ENCODE data around the gene KHDC1L. TPM values are rescaled to one million over a fixed set of nuclear protein-coding genes. Genes with fewer than 3 reads are reported as not detected.

Gene KHDC1L
- total and polyA plus RNA-seq, 2 of the 4 experiments (the other 2 are of a cell fraction) = 0.18 to 0.68 TPM

GRCh38 chr6:73174646-73175045 lies 50.6 kb downstream of the KHDC1L start:
- Histone ChIP-seq H3K18ac (ENCODE audit: low read depth, low read length) (no peak overlapping the region), H2AK5ac (ENCODE audit: low read depth, low read length) (no peak overlapping the region), H3K4me1 (ENCODE audit: control insufficient read depth, insufficient read depth, low read length) (no peaks in the 10 kb centered on the region), H4K5ac (ENCODE audit: low read depth, low read length) (no peak overlapping the region), H3K36me3 (ENCODE audit: control insufficient read depth, insufficient read depth, low read length) (no peaks in the 10 kb centered on the region), H3K79me1 (ENCODE audit: low read depth in 1 of 2, low read length in 2 of 2) (no peaks in the 10 kb centered on the region), H4K20me1 (ENCODE audit: insufficient read depth, low read length) (no peaks in the 10 kb centered on the region), H3K4me3 (ENCODE audit: insufficient read depth, low read depth, low read length) (no peak overlapping the region), H2BK5ac (ENCODE audit: low read depth, low read length, poor library complexity, severe bottlenecking) (no peak overlapping the region), H2BK20ac (ENCODE audit: low read depth, low read length) (no peak overlapping the region), H2BK15ac (ENCODE audit: low read depth, low read length) (no peak overlapping the region), H3K27ac (ENCODE audit: insufficient read depth, low read length) (no peak overlapping the region), H3K27me3 (ENCODE audit: control insufficient read depth, insufficient read depth, low read length) (no peaks in the 10 kb centered on the region; the same call in 1 of the 2 replicates), H3K4ac (ENCODE audit: low read depth, low read length) (no peak overlapping the region), H3K9me1 (ENCODE audit: insufficient read depth, low read length) (no peaks in the 10 kb centered on the region), H2AFZ (replicated peaks; ENCODE audit: low read length, poor library complexity) (no peak overlapping the region), H2BK120ac (ENCODE audit: low read depth, low read length) (no peak overlapping the region), H3K4me2 (ENCODE audit: low read depth, low read length) (no peak overlapping the region), H2AK9ac (replicated peaks; ENCODE audit: low read depth, low read length, poor library complexity) (no peak overlapping the region), H3K14ac (replicated peaks; ENCODE audit: low read depth, low read length) (no peak overlapping the region), H3K56ac (ENCODE audit: extremely low read depth, insufficient read depth, low read length) (no peak overlapping the region), H3K9me3 (ENCODE audit: control insufficient read depth, insufficient read depth, low read length) (no peaks in the 10 kb centered on the region), H3K9ac (ENCODE audit: low read depth, low read length) (no peak overlapping the region), H4K8ac (ENCODE audit: low read depth in 2 of 2, low read length in 2 of 2) (no peak overlapping the region), H3K23ac (ENCODE audit: low read depth, low read length) (no peak overlapping the region), H4K91ac (ENCODE audit: insufficient read depth, low read depth, low read length) (no peak overlapping the region)
- intact Hi-C loops (cut with micrococcal nuclease) (no loop called here), dilution Hi-C loops (cut with HindIII; ENCODE audit: low sequenced_read_pairs, unreplicated experiment) (no loop called here), in situ Hi-C loops (cut with MboI; ENCODE audit: low sequenced_read_pairs) (no loop called here)
- DNase-seq = no peak
- POLR2A ChIA-PET (ENCODE audit: unreplicated experiment) = no interaction called here
- BruUV-seq (replicated peaks) = no TSS peak
- CTCF ChIA-PET = no interaction called here
- TF ChIP-seq CEBPB (IDR thresholded peaks at IDR 0.05; ENCODE audit: low read depth, low read length) (no peak), FOS (IDR thresholded peaks at IDR 0.05; ENCODE audit: low read depth, low read length) (no peak), POLR2A (IDR thresholded peaks at IDR 0.05; ENCODE audit: low read depth, low read length) (no peak), RAD21 (IDR thresholded peaks at IDR 0.05; ENCODE audit: low read length) (no peak), MAFK (IDR thresholded peaks at IDR 0.05; ENCODE audit: low read depth, low read length) (no peak), MXI1 (IDR thresholded peaks at IDR 0.05; ENCODE audit: borderline replicate concordance, low read depth, low read length) (no peak), MAZ (IDR thresholded peaks at IDR 0.05; ENCODE audit: borderline replicate concordance, low read depth, low read length) (no peak), RCOR1 (IDR thresholded peaks at IDR 0.05; ENCODE audit: insufficient replicate concordance, low read length) (no peak), SMC3 (IDR thresholded peaks at IDR 0.05; ENCODE audit: low read depth, low read length) (no peak), BHLHE40 (IDR thresholded peaks at IDR 0.05; ENCODE audit: low read depth, low read length) (no peak), CHD1 (IDR thresholded peaks at IDR 0.05; ENCODE audit: low read depth, low read length) (no peak), RFX5 (IDR thresholded peaks at IDR 0.05; ENCODE audit: low read depth, low read length) (no peak), NFE2L2 (IDR thresholded peaks at IDR 0.05; ENCODE audit: low read depth, low read length) (no peak)
- TF ChIP-seq, protein P1, sequence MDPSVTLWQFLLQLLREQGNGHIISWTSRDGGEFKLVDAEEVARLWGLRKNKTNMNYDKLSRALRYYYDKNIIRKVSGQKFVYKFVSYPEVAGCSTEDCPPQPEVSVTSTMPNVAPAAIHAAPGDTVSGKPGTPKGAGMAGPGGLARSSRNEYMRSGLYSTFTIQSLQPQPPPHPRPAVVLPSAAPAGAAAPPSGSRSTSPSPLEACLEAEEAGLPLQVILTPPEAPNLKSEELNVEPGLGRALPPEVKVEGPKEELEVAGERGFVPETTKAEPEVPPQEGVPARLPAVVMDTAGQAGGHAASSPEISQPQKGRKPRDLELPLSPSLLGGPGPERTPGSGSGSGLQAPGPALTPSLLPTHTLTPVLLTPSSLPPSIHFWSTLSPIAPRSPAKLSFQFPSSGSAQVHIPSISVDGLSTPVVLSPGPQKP (IDR thresholded peaks at IDR 0.05; ENCODE audit: borderline replicate concordance, low read depth, low read length) = no peak
- TF ChIP-seq, protein P2, sequence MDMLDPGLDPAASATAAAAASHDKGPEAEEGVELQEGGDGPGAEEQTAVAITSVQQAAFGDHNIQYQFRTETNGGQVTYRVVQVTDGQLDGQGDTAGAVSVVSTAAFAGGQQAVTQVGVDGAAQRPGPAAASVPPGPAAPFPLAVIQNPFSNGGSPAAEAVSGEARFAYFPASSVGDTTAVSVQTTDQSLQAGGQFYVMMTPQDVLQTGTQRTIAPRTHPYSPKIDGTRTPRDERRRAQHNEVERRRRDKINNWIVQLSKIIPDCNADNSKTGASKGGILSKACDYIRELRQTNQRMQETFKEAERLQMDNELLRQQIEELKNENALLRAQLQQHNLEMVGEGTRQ (IDR thresholded peaks at IDR 0.05; ENCODE audit: low read depth, low read length) = no peak
- TF ChIP-seq, protein P3, sequence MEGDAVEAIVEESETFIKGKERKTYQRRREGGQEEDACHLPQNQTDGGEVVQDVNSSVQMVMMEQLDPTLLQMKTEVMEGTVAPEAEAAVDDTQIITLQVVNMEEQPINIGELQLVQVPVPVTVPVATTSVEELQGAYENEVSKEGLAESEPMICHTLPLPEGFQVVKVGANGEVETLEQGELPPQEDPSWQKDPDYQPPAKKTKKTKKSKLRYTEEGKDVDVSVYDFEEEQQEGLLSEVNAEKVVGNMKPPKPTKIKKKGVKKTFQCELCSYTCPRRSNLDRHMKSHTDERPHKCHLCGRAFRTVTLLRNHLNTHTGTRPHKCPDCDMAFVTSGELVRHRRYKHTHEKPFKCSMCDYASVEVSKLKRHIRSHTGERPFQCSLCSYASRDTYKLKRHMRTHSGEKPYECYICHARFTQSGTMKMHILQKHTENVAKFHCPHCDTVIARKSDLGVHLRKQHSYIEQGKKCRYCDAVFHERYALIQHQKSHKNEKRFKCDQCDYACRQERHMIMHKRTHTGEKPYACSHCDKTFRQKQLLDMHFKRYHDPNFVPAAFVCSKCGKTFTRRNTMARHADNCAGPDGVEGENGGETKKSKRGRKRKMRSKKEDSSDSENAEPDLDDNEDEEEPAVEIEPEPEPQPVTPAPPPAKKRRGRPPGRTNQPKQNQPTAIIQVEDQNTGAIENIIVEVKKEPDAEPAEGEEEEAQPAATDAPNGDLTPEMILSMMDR (conservative IDR thresholded peaks at IDR 0.05; ENCODE audit: low read depth, low read length) = no peak
- 100% methylated on average over 1 of the region's 4 CpGs; no CpG with 5 or more reads in 1 of the 2 experiments for WGBS, 2 experiments (ENCODE audit: extremely low coverage in 2 of 2, insufficient read length in 1 of 2)
- ATAC-seq (ENCODE audit: low read depth) = no peak

All from IMR-90 (cell line).